Ascending aorta (tissue), 2 donors: ENCODE data around the gene GPS1. TPM values are rescaled to one million over a fixed set of nuclear protein-coding genes. Genes with fewer than 3 reads are reported as not detected.

Experiments
- DNase-seq, 2 donors: peaks; one replicate each; pipeline ENCODE4 v3.0.0-alpha.2; 2019; ENCODE audit warnings: low spot score in 2 of 2
- H3K27ac ChIP-seq, 2 donors: fragments of 200-600 bp; sonication (generic); one replicate each; pipeline ENCODE4 v1.5.1; 2016 to 2017; ENCODE audit warnings: mild to moderate bottlenecking in 1 of 2
- H3K27me3 ChIP-seq: fragments of 200-600 bp; sonication (generic); one replicate; pipeline ENCODE4 v1.5.1; 2017
- H3K36me3 ChIP-seq, 2 donors: fragments of 200-600 bp; sonication (generic); one replicate each; pipeline ENCODE4 v1.5.1; 2016
- H3K4me1 ChIP-seq, 2 donors: fragments of 200-600 bp; sonication (generic); one replicate each; pipeline ENCODE4 v1.5.1; 2016 to 2017; ENCODE audit warnings: mild to moderate bottlenecking in 1 of 2
- H3K4me3 ChIP-seq, 2 donors: fragments of 200-600 bp; sonication (generic); one replicate each; pipeline ENCODE4 v1.5.1; 2016 to 2017; ENCODE audit warnings: mild to moderate bottlenecking in 1 of 2
- H3K9me3 ChIP-seq, 2 donors: fragments of 200-600 bp; sonication (generic); one replicate each; pipeline ENCODE4 v1.5.1; 2016
- intact Hi-C: fragments of 100-400 bp; cut with DNase I; formaldehyde crosslinking; loops from one replicate; pipeline ENCODE4 v1.15.1; 2023
- total RNA-seq: library from RNA; depleted of rRNA; stranded (reverse); fragments of >200 nt; gene quantifications from one replicate; pipeline ENCODE4 v1.1.0, GENCODE V29; 2016
- TF ChIP-seq, protein P1 (sequence below), 3 experiments: fragments of 200-600 bp in 2 of 3; fragments of 450-650 bp in 1 of 3; sonication (generic) in 2 of 3; IDR thresholded peaks; one replicate each; pipeline ENCODE4 v1.5.1; 2016 to 2019; ENCODE audit warnings: antibody characterized with exemption in 3 of 3, mild to moderate bottlenecking in 1 of 3, moderate library complexity in 1 of 3

The GPS1 gene
- total RNA-seq, 1 donor from 2014 or later: 42.1 TPM

GRCh38 chr17:82019690-82020571 is 31.8 kb upstream of the GPS1 start:
- H3K27me3 ChIP-seq: no peaks in the 10 kb centered on the region
- intact Hi-C loops: loop anchor here (5.0 kb wide), 3 partner anchors 108 to 192 kb away; partner anchors contain the start of genes ARHGDIA, CCDC57 and PCYT2
- no peak overlapping the region for H3K4me3 ChIP-seq
- no peaks in the 10 kb centered on the region for H3K9me3 ChIP-seq
- TF ChIP-seq, protein P1, sequence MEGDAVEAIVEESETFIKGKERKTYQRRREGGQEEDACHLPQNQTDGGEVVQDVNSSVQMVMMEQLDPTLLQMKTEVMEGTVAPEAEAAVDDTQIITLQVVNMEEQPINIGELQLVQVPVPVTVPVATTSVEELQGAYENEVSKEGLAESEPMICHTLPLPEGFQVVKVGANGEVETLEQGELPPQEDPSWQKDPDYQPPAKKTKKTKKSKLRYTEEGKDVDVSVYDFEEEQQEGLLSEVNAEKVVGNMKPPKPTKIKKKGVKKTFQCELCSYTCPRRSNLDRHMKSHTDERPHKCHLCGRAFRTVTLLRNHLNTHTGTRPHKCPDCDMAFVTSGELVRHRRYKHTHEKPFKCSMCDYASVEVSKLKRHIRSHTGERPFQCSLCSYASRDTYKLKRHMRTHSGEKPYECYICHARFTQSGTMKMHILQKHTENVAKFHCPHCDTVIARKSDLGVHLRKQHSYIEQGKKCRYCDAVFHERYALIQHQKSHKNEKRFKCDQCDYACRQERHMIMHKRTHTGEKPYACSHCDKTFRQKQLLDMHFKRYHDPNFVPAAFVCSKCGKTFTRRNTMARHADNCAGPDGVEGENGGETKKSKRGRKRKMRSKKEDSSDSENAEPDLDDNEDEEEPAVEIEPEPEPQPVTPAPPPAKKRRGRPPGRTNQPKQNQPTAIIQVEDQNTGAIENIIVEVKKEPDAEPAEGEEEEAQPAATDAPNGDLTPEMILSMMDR (IDR thresholded peaks at IDR 0.05): peak; percentile 40 to 67 (median 64)
- DNase-seq: no peak
- peaks cover 0 to 14% of the 10 kb centered on the region in 2 donors for H3K36me3 ChIP-seq
- H3K4me1 ChIP-seq: peaks cover 12 to 20% of the 10 kb centered on the region in 2 donors
- no peak overlapping the region for H3K27ac ChIP-seq

- Histone ChIP-seq H3K9me3 (no peaks in the 10 kb centered on the region), H3K36me3 (peaks cover 0 to 14% of the 10 kb centered on the region in 2 donors), H3K4me1 (peaks cover 12 to 20% of the 10 kb centered on the region in 2 donors), H3K4me3 (no peak overlapping the region), H3K27ac (no peak overlapping the region), H3K27me3 (no peaks in the 10 kb centered on the region)
- TF ChIP-seq, protein P1 (IDR thresholded peaks at IDR 0.05): no peak
- intact Hi-C loops: loop anchor here (1.0 to 5.0 kb wide), 4 partner anchors 61 to 192 kb away; partner anchors contain the start of genes ARHGDIA, CCDC57 and PCYT2
- DNase-seq: no peak
Observed at GRCh38 chr17:82020572-82021106, 31.1 kb upstream of the GPS1 start.

- Histone ChIP-seq H3K27me3 (no peaks in the 10 kb centered on the region), H3K36me3 (peaks cover 0 to 14% of the 10 kb centered on the region in 2 donors), H3K9me3 (no peaks in the 10 kb centered on the region), H3K27ac (no peak overlapping the region), H3K4me3 (peak overlapping the region; percentile 80 to 99), H3K4me1 (peaks cover 12 to 20% of the 10 kb centered on the region in 2 donors)
- TF ChIP-seq, protein P1 (IDR thresholded peaks at IDR 0.05): peak; percentile 84 to 91 (median 85)
- DNase-seq: peak in 1 of 2 donors; percentile 87
- intact Hi-C loops: loop anchor here (1.0 to 5.0 kb wide), 4 partner anchors 62 to 191 kb away; partner anchors contain the start of genes ARHGDIA, CCDC57 and PCYT2
Observed at GRCh38 chr17:82021107-82021899, 30.4 kb upstream of the GPS1 start.

GRCh38 chr17:82021900-82022309 is 29.8 kb upstream of the GPS1 start:
- Histone ChIP-seq H3K4me3 (peak overlapping the region; percentile 80 to 99), H3K27me3 (no peaks in the 10 kb centered on the region), H3K36me3 (peaks cover 0 to 14% of the 10 kb centered on the region in 2 donors), H3K4me1 (peaks cover 12 to 20% of the 10 kb centered on the region in 2 donors), H3K27ac (peak overlapping the region in 1 of 2 donors; percentile 71), H3K9me3 (no peaks in the 10 kb centered on the region)
- intact Hi-C loops: loop anchor here (1.0 to 5.0 kb wide), 6 partner anchors 18 to 190 kb away; partner anchors contain the start of genes ARHGDIA, CCDC57, GPS1 and PCYT2
- no peak for DNase-seq
- TF ChIP-seq, protein P1 (IDR thresholded peaks at IDR 0.05): no peak
